Activated T-helper 1 cell treated with anti-CD3 and anti-CD28 coated beads, Interleukin-2, amount 50 U/mL, for 16 hours (primary cell): Measurements from ENCODE around the gene WDR74.

Experiments used
- DNase-seq, 2 donors: peaks; one replicate each; pipeline ENCODE4 v3.0.0-alpha.2; 2020; ENCODE audit warnings: low read depth in 1 of 2, low spot score in 1 of 2

WDR74 gene

GRCh38 chr11:62799486-62799885 lies 39.9 kb downstream of the WDR74 start:
- no peak for DNase-seq

GRCh38 chr11:62796281-62796680 lies 43.1 kb downstream of the WDR74 start:
- no peak for DNase-seq

- no peak for DNase-seq
These were observed 45.1 kb downstream of the WDR74 start for GRCh38 chr11:62794201-62794775.

- DNase-seq: no peak
These were observed 47.2 kb downstream of the WDR74 start for GRCh38 chr11:62792202-62792575.

GRCh38 chr11:62791501-62792201 lies 47.7 kb downstream of the WDR74 start, which contains the start of gene TMEM223:
Gene TMEM223 (minus strand): TSS chr11:62792006. CDS start chr11:62791994, 12 bp downstream.
- peak; percentile 82 to 85 for DNase-seq

- DNase-seq: no peak
These were observed 49.8 kb downstream of the WDR74 start for GRCh38 chr11:62789576-62789975.

- no peak for DNase-seq
These were observed 50.4 kb downstream of the WDR74 start for GRCh38 chr11:62788991-62789390.

GRCh38 chr11:62787005-62787759 lies 52.2 kb downstream of the WDR74 start, which contains the start of gene TMEM179B:
Gene TMEM179B (plus strand): TSS chr11:62787402. CDS start chr11:62787432, 30 bp downstream.
- peak; percentile 94 to 95 for DNase-seq

- peak; percentile 73 to 81 for DNase-seq
These were observed 52.9 kb downstream of the WDR74 start for GRCh38 chr11:62786318-62787004.
